ENCODE data around the gene DCDC1.

DNA sequence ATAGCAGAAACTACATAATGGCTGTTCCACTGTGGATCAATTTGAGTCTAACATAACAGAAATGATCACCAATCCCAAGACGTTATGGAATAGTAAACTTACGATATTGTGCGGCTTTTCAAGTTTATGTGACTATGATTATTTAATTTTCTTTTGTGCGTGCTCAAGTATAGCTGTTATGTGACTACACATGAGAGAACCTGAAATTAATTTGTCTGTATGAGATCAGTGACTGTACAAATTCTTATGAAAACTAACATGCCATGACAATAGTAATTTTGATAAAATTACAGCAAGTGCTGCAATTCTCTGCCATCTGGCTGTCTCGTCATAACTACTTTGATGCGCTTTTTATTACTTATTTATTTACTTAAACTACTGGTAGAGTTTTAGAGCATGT lies 343.2 kb downstream of the DCDC1 start:
- TF ChIP-seq, protein P1, sequence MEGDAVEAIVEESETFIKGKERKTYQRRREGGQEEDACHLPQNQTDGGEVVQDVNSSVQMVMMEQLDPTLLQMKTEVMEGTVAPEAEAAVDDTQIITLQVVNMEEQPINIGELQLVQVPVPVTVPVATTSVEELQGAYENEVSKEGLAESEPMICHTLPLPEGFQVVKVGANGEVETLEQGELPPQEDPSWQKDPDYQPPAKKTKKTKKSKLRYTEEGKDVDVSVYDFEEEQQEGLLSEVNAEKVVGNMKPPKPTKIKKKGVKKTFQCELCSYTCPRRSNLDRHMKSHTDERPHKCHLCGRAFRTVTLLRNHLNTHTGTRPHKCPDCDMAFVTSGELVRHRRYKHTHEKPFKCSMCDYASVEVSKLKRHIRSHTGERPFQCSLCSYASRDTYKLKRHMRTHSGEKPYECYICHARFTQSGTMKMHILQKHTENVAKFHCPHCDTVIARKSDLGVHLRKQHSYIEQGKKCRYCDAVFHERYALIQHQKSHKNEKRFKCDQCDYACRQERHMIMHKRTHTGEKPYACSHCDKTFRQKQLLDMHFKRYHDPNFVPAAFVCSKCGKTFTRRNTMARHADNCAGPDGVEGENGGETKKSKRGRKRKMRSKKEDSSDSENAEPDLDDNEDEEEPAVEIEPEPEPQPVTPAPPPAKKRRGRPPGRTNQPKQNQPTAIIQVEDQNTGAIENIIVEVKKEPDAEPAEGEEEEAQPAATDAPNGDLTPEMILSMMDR (IDR thresholded peaks at IDR 0.05; ENCODE audit: low read depth, low read length) = no peak
- no peak for TF ChIP-seq EZH2phosphoT487 (IDR thresholded peaks at IDR 0.05; ENCODE audit: low read depth)
